Muscle layer of colon (tissue), 2 donors: ENCODE data around the gene YPEL2.

Source experiments
- H3K27ac ChIP-seq: one replicate; pipeline ENCODE4 v1.7.0; 2013; ENCODE audit warnings: low read depth, mild to moderate bottlenecking, low read length, moderate library complexity
- H3K27me3 ChIP-seq, 2 donors: one replicate each; pipeline ENCODE4 v1.7.0; 2013; ENCODE audit warnings: low read length in 2 of 2, mild to moderate bottlenecking in 2 of 2; ENCODE audit not compliant: insufficient read depth in 2 of 2, control insufficient read depth in 1 of 2
- H3K36me3 ChIP-seq: one replicate; pipeline ENCODE4 v1.7.0; 2013; ENCODE audit warnings: mild to moderate bottlenecking, low read length; ENCODE audit not compliant: insufficient read depth
- H3K4me1 ChIP-seq: one replicate; pipeline ENCODE4 v1.7.0; 2013; ENCODE audit warnings: mild to moderate bottlenecking, low read length; ENCODE audit not compliant: insufficient read depth
- H3K4me3 ChIP-seq, 2 donors: one replicate each; pipeline ENCODE4 v1.7.0; 2013; ENCODE audit warnings: low read length in 2 of 2, low read depth in 1 of 2, mild to moderate bottlenecking in 1 of 2, moderate library complexity in 1 of 2
- H3K9ac ChIP-seq: one replicate; pipeline ENCODE4 v1.7.0; 2013; ENCODE audit warnings: low read length
- H3K9me3 ChIP-seq: one replicate; pipeline ENCODE4 v1.7.0; 2013; ENCODE audit warnings: mild to moderate bottlenecking, low read length
- donor health status: abdominal sarcoma.
- donor health status: Adenocarcinoma of cecum.

Gene YPEL2

DNA sequence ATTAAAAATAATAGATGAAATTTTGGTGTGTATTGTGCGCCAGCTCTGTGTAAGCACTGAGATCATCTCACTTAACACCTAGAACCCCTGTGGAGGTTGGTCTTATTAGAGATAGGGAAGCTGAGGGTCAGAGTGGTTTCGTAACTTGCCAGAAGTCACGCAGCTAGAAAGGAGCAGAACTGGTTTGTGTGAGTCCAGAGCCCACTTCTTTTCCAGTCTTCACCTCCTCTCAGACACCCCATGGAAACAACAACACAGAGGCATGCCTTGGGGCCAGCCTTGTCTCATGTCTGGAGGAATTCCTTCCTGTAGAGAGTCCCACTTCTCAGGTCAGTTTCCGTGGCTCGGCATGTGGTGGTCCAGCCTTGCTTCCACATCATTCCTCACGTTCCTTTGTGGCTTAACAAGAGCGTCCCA lies 16.5 kb downstream of the YPEL2 start:
- H3K9ac ChIP-seq: no peak overlapping the region
- H3K9me3 ChIP-seq: no peaks in the 10 kb centered on the region
- H3K4me1 ChIP-seq: peaks cover 53% of the 10 kb centered on the region
- H3K4me3 ChIP-seq: no peak overlapping the region
- no peak overlapping the region for H3K27ac ChIP-seq
- H3K27me3 ChIP-seq: no peaks in the 10 kb centered on the region
- no peaks in the 10 kb centered on the region for H3K36me3 ChIP-seq

DNA sequence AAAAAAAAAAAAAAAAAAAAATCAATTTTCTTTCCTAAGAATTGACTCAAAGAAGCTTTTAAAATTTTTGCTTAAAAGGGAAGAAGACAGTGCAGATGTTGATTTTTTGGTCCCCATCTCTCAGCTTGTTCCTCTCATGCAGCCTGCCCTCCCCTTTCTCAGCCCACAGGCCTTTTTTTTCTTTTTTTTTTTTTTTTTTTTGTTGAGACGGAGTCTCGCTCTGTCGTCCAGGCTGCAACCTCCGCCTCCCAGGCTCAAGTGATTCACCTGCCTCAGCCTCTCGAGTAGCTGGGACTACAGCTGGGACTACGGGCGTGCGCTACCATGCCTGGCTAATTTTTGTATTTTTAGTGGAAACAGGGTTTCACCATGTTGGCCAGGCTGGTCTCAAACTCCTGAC lies 17.7 kb downstream of the YPEL2 start:
- Histone ChIP-seq H3K9ac (no peak overlapping the region), H3K4me1 (peaks cover 54% of the 10 kb centered on the region), H3K4me3 (no peak overlapping the region), H3K36me3 (peaks cover 7% of the 10 kb centered on the region), H3K9me3 (no peaks in the 10 kb centered on the region), H3K27ac (no peak overlapping the region), H3K27me3 (no peaks in the 10 kb centered on the region)

DNA sequence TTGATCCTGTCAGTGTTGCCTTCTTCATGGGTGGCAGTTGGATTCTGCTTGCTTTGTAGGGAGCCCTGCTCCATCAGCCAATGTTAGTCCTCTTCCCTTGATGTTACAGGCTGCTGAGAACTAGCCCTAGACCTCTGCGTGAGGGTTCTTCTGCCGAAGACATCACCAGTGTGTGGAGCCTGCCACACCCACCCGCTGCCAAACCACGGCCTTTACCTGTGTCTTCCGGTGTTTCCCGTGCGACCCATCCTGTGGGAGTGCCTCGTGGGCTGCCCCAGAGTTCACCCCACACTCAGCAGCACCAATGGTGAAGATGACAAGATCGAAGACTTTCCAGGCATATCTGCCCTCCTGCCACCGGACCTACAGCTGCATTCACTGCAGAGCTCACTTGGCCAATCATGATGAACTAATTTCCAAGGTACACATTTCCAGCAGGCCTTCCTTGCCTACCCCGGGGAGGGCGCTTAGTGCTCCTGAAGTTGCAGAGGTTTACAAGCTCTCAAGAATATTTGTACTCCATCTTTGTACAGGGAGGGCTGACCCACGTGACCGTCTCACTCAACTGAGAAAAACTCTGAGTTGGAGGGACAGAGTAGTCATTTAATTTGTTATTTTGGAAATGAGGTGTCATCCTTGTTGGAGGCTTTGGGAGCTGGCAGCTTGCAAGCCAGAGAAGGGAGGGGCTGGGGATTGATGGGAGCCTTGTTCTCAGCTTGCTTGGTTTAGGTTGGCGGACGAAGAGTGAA lies 21.8 kb downstream of the YPEL2 start:
- Histone ChIP-seq H3K27ac (no peak overlapping the region), H3K36me3 (peaks cover 9% of the 10 kb centered on the region), H3K4me3 (no peak overlapping the region), H3K9ac (no peak overlapping the region), H3K4me1 (peaks cover 72% of the 10 kb centered on the region), H3K9me3 (no peaks in the 10 kb centered on the region), H3K27me3 (no peaks in the 10 kb centered on the region)

DNA sequence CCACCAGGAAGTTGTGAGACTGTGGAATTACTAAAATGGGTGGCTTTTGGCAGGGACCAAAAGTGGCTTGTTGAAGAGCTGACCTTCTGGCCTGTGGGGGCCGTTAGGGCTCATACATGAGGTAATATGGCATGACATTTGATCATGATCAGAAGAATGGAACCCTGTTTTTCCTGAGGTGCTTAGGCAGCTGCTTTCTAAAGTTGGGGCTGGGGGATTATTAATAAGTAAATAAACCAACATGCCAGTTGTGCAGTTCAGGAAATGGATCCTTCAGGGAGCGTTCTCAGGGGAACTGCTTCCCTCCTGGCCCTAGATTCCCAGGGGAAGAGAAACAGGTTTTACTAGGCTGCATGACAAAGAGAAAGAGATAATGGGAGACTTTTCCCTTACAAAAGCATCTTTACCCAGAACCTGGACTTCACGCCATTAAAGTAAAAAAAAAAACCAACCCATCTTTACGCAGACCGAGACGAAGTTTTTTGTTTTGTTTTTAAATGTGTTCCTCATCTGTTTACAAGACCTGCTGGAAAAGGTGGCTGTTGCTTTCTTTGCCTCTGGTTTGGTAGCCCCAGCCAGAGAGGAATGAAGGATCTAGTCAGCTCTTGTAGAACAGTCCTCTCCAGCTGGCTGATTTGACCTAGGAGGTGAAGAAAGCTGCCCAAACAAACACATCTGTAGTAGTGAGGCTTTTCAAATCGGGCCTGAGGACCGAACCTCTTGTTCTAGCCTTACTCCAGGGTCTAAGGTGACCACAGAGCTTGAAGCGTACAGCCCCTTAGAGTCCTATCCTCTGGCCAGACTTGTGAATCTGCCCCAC lies 22.7 kb downstream of the YPEL2 start:
- Histone ChIP-seq H3K27me3 (no peaks in the 10 kb centered on the region), H3K27ac (peak overlapping the region; percentile 12), H3K9ac (no peak overlapping the region), H3K4me3 (no peak overlapping the region), H3K4me1 (peaks cover 74% of the 10 kb centered on the region), H3K36me3 (peaks cover 9% of the 10 kb centered on the region), H3K9me3 (no peaks in the 10 kb centered on the region)

DNA sequence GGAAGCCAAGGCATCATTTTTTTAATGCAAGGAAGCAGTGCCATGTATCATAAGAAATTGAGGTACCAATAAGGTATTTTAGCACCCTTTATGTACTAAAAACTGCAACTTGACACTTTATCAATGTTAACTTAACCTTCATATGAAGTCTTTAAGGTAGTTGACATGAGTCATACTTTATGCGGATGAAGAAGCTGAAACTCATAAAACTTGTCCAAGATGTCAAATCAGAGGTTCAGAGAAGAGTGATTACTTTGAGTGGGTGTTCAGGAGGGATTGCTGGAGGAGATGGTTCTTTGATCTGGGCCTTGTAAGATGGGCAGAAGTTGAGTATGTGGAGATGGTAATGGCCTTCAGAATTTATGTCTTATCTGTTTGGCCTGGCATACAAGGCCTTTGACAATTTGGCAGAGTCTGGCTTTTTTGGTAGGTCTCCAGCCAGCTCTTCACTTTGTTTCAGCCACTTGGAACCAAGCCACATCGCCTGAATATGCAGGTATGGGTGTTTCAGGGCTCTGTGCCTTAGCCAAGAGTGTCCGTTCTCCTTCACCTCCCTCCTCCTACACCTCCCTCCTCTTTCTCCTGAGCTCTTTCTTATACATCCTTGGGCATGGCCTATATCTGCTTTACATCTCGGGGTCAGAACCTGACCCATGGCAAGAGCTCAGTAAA lies 23.7 kb downstream of the YPEL2 start:
- H3K4me3 ChIP-seq: no peak overlapping the region
- H3K27me3 ChIP-seq: no peaks in the 10 kb centered on the region
- peaks cover 9% of the 10 kb centered on the region for H3K36me3 ChIP-seq
- H3K4me1 ChIP-seq: peaks cover 70% of the 10 kb centered on the region
- no peak overlapping the region for H3K9ac ChIP-seq
- no peak overlapping the region for H3K27ac ChIP-seq
- no peaks in the 10 kb centered on the region for H3K9me3 ChIP-seq

DNA sequence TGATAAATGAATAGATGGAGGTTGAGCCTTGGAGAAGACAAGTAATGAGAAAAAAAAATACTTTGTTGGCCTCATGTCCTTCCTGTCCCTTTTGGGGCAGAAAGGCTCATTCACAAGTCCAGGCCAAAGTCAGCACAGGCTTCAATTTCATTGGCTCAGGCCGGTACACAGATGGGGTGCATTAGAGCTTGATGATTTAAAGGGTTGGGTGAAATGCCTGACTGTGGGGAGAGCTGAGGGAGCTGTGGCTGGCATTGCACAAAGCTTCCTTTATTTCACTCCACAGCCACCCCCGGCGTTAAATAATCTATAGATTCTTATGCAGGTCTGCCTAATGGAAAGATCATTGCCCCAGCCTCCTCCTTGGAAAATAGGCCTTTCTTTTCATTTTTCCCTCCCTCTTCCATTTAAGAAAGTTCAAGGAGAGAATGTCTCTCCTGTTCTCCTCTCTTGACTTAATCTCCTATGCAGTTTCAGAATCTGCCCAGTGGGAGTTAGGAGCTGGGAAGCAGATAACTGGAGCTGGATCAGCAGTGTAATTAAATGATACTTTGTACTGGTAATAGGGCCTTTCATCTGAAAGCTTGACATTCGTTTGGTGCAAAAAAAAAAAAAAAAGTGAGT lies 24.4 kb downstream of the YPEL2 start:
- H3K27ac ChIP-seq: no peak overlapping the region
- H3K4me1 ChIP-seq: peaks cover 63% of the 10 kb centered on the region
- no peak overlapping the region for H3K4me3 ChIP-seq
- H3K27me3 ChIP-seq: no peaks in the 10 kb centered on the region
- H3K36me3 ChIP-seq: peaks cover 9% of the 10 kb centered on the region
- H3K9me3 ChIP-seq: no peaks in the 10 kb centered on the region
- no peak overlapping the region for H3K9ac ChIP-seq

DNA sequence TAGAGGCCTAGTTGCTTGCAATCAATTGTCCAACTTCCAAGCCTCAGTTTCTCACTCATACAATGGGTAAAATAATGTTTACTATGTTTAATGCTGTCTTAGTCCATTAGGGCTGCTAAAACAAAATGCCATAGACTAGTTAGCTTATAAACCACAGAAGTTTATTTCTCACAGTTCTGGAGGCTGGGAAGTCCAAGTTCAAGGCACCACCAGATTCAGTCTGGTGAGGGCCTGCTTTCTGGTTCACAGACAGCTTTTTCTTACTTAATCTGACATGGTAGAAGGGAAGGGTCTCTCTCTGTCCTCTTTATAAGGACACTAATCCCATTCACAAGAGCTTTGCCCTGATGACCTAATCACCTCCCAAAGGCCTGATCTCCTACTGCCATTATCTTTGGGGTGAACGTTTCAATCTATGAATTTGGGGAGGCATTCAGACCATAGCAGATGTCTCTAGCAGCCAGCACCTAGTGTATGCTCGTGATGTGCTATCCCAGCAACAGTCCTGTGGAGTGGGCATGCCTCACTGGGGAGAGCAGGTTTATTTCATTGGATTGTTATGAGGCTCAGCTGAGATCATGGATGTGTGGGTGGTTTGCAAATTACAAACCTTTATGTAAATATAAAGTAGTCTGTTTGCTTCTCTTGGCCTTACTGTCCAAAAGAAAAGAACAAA lies 25.2 kb downstream of the YPEL2 start:
- peaks cover 62% of the 10 kb centered on the region for H3K4me1 ChIP-seq
- H3K9ac ChIP-seq: no peak overlapping the region
- H3K36me3 ChIP-seq: peaks cover 9% of the 10 kb centered on the region
- H3K27me3 ChIP-seq: no peaks in the 10 kb centered on the region
- no peaks in the 10 kb centered on the region for H3K9me3 ChIP-seq
- no peak overlapping the region for H3K4me3 ChIP-seq
- H3K27ac ChIP-seq: peak overlapping the region; percentile 49

DNA sequence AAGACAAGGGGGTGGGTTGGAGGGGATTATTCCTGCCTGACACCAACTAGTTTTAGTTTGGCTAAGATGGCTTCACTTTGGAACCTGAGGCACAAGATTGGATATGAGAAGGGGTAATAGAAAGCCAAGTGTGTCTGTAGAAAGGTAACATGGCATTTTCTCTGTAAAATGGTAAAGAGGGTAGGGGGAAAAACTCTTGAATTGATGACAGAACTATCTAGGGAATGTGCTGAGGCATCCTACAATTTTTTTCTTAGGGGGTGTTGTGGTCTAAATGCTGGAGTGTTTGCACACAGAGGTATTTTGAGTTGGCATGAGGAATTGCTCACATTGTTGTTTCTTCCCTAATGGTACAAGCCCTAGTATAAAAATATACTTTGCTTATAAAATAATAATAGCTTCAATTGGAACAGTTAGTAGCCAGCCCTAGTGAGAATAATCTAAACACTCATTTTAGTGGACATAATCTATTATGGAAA lies 25.8 kb downstream of the YPEL2 start:
- no peak overlapping the region for H3K4me3 ChIP-seq
- H3K27me3 ChIP-seq: no peaks in the 10 kb centered on the region
- H3K9ac ChIP-seq: no peak overlapping the region
- H3K27ac ChIP-seq: peak overlapping the region; percentile 49
- H3K4me1 ChIP-seq: peaks cover 63% of the 10 kb centered on the region
- peaks cover 9% of the 10 kb centered on the region for H3K36me3 ChIP-seq
- no peaks in the 10 kb centered on the region for H3K9me3 ChIP-seq

DNA sequence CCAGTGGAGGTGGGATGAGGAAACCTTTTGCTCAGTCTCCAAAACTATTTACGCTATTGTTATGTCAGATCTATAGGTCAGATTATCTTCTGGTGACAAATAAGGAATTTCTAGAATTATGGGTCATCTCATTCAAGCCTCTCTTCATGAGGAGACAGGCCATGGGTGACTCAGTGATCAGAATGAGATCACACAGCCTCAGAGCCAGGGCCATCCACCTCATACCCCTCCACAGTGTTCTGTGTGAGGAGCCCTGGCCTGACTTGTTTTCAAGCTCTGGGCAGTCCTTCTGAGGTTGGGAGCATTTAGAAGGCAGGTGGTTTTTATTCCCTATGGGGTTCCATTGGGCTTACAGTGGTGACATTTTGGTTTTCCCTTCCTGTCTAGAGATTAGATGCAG lies 26.5 kb downstream of the YPEL2 start:
- Histone ChIP-seq H3K4me3 (no peak overlapping the region), H3K27me3 (no peaks in the 10 kb centered on the region), H3K9me3 (no peaks in the 10 kb centered on the region), H3K27ac (peak overlapping the region; percentile 49), H3K4me1 (peaks cover 70% of the 10 kb centered on the region), H3K9ac (no peak overlapping the region), H3K36me3 (peaks cover 9% of the 10 kb centered on the region)

DNA sequence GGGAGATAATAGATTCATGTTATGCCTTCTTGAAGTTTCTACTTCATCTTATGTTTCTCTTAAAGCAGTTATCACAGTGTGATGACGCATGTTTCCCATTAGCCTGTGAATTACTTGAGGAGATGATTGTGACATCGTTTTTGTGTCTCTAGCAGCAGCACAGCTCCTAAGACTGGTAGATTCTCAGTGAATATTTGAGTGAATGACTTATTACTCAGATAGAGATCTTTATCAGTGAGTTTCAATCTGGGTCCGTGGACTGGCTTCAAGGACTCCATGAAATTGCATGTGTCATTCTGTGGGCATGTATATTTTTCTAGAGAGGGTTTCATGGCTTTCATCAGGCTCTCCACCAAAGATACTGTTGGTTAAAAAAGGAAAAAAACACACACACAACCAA lies 29.9 kb downstream of the YPEL2 start:
- peak overlapping the region; percentile 54 for H3K27ac ChIP-seq

More for the DNA sequence above, 29.9 kb downstream of the YPEL2 start:
- no peak overlapping the region for H3K4me3 ChIP-seq
- no peak overlapping the region for H3K9ac ChIP-seq
- H3K4me1 ChIP-seq: peaks cover 69% of the 10 kb centered on the region
- H3K27me3 ChIP-seq: no peaks in the 10 kb centered on the region
- H3K9me3 ChIP-seq: no peaks in the 10 kb centered on the region
- no peaks in the 10 kb centered on the region for H3K36me3 ChIP-seq
